Fibroblast of skin of scalp (primary cell): ENCODE results near the gene MACROD1.

Experiments used
- DNase-seq: peaks from one replicate; pipeline ENCODE4 v3.0.0-alpha.2; 2013

MACROD1 gene

GRCh38 chr11:64092111-64092760 lies 73.7 kb downstream of the MACROD1 start:
- DNase-seq, result peak; percentile 19

- peak; percentile 76 for DNase-seq
Measured at GRCh38 chr11:64090806-64091516, 75.0 kb downstream of the MACROD1 start.

GRCh38 chr11:64089915-64090805 lies 75.8 kb downstream of the MACROD1 start:
- peak; percentile 14 for DNase-seq

GRCh38 chr11:64089493-64089892 lies 76.4 kb downstream of the MACROD1 start:
- no peak for DNase-seq

- no peak for DNase-seq
Measured at GRCh38 chr11:64089027-64089360, 76.9 kb downstream of the MACROD1 start.

GRCh38 chr11:64088162-64089026 lies 77.5 kb downstream of the MACROD1 start:
- DNase-seq, result no peak

- DNase-seq, result peak; percentile 8
Measured at GRCh38 chr11:64086258-64087123, 79.4 kb downstream of the MACROD1 start.

GRCh38 chr11:64085906-64086257 lies 80.0 kb downstream of the MACROD1 start:
- no peak for DNase-seq

- DNase-seq, result no peak
Measured at GRCh38 chr11:64084951-64085710, 80.8 kb downstream of the MACROD1 start.

GRCh38 chr11:64084146-64084950 lies 81.6 kb downstream of the MACROD1 start:
- DNase-seq, result no peak

GRCh38 chr11:64083398-64084080 lies 82.4 kb downstream of the MACROD1 start:
- no peak for DNase-seq

GRCh38 chr11:64081745-64082442 lies 84.0 kb downstream of the MACROD1 start:
- no peak for DNase-seq

- DNase-seq, result no peak
Measured at GRCh38 chr11:64080390-64080789, 85.5 kb downstream of the MACROD1 start.

- DNase-seq, result no peak
Measured at GRCh38 chr11:64078905-64079304, 87.0 kb downstream of the MACROD1 start.

GRCh38 chr11:64078284-64078683 lies 87.6 kb downstream of the MACROD1 start:
- no peak for DNase-seq

- DNase-seq, result no peak
Measured at GRCh38 chr11:64077607-64078006, 88.3 kb downstream of the MACROD1 start.

GRCh38 chr11:64076758-64077157 lies 89.2 kb downstream of the MACROD1 start:
- no peak for DNase-seq

GRCh38 chr11:64074239-64074638 lies 91.7 kb downstream of the MACROD1 start:
- no peak for DNase-seq

- no peak for DNase-seq
Measured at GRCh38 chr11:64073542-64073941, 92.4 kb downstream of the MACROD1 start.
